EL (cell line): ENCODE results near the gene BCL6B.
A peak's percentile ranks its signal among the peaks of the same experiment; 100 is the strongest.
"Not testable (repeated sequence)": the region's sequence is repeated elsewhere in the genome, so short reads cannot be mapped to it uniquely, and the experiment has no call there.

Experiments
- DNase-seq: peaks from one replicate; pipeline ENCODE4 v3.0.0-alpha.2; 2016

The BCL6B gene

DNA sequence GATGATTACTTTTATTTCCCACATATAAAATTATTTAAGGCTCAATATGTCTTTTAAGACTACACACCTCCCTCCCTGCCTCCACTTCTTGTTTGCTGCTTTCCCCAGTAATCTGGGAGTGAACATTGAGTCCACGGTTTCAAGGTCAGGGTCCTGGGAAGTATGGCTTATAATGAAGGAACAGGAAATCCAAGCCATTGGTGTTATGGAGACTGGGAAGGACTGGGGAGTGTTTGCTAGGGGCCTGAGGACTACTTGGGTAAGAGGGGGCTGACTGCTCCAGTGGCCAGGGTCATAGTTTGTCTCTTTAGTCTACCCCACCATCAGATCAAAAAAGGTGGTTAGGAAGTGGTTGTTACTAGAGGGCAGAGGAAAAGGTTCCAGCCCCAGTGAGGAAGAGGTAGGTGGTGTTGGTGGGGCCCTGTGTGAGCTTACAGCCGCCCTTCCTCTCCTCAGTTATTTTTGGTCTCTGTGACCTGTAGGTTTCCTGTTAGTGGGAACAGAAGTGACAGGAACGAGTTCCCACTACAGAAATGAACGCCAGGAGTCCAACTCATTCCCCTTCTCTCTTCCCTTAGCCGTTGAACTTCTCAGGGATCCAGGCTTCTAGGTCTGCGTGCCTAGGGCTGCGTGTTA lies 12.2 kb downstream of the BCL6B start:
- no peak for DNase-seq

DNA sequence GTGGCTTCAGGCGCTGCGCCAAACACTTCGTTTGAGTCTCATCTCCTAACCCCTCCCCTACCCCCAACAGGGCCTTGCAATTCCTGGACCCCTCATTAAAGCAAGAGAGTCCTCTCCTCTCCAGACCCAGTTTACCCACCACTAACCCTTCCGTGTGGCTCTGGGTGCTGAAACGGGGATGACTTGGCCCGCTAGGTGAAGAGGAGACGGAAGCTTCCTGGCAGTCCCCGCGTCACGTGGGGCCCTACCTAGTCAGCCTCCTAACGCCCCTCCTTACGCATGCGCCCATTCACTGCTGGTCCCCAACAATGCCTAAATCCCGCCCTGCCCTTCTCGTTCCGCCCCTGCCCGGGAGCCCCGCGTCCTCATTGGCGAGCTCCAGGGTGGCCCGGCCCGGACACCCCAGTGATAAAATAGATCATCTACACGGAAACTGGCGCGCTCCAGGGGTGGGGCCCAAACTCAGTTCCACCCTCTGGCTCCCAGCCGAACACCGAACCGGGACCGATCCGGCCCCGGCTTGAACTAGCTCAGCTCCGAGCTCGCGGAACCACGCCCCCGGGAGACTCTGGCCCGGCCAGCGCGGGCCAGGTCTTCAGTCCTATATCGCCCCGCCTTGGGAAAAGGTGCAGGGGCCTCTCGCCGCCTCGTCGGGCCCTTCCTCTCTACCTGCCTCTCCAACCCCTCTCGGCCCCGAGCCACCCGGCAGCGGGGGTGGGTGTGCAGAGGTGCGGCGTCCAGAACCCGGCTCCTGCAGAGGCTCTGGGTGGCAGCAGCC lies 12.9 kb downstream of the BCL6B start, which contains the start of gene SLC16A13:
Gene SLC16A13, plus strand, starts transcription at position 425 of the 778 bp plus-strand sequence. CDS start 368 bp downstream, outside the sequence.
- DNase-seq, result peak; percentile 98

DNA sequence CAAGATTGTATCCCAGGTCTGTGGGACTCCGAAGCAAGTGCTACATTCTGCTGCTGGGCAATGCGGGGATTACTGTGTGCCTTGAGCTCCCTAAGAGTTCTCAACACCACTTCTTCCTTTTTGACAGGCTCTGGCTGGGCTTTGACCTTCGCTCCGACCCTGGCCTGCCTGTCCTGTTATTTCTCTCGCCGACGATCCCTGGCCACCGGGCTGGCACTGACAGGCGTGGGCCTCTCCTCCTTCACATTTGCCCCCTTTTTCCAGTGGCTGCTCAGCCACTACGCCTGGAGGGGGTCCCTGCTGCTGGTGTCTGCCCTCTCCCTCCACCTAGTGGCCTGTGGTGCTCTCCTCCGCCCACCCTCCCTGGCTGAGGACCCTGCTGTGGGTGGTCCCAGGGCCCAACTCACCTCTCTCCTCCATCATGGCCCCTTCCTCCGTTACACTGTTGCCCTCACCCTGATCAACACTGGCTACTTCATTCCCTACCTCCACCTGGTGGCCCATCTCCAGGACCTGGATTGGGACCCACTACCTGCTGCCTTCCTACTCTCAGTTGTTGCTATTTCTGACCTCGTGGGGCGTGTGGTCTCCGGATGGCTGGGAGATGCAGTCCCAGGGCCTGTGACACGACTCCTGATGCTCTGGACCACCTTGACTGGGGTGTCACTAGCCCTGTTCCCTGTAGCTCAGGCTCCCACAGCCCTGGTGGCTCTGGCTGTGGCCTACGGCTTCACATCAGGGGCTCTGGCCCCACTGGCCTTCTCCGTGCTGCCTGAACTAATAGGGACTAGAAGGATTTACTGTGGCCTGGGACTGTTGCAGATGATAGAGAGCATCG lies 15.4 kb downstream of the BCL6B start:
- DNase-seq, result no peak

DNA sequence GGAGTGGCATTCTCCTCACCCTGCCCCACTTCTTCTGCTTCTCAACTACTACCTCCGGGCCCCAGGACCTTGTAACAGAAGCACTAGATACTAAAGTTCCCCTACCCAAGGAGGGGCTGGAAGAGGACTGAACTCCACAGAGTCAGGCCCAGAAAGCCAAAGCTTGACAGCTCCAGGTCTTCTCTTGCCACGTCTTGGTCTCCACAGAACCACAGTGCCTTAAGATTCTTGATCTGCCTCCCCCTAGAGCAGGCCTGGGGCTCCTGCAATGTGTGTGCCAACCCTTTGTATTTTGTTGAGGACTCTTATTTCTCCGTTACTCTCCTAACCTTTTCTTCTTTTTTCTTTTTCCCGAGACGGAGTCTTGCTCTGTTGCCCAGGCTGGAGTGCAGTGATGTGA lies 17.0 kb downstream of the BCL6B start:
- DNase-seq, result no peak

DNA sequence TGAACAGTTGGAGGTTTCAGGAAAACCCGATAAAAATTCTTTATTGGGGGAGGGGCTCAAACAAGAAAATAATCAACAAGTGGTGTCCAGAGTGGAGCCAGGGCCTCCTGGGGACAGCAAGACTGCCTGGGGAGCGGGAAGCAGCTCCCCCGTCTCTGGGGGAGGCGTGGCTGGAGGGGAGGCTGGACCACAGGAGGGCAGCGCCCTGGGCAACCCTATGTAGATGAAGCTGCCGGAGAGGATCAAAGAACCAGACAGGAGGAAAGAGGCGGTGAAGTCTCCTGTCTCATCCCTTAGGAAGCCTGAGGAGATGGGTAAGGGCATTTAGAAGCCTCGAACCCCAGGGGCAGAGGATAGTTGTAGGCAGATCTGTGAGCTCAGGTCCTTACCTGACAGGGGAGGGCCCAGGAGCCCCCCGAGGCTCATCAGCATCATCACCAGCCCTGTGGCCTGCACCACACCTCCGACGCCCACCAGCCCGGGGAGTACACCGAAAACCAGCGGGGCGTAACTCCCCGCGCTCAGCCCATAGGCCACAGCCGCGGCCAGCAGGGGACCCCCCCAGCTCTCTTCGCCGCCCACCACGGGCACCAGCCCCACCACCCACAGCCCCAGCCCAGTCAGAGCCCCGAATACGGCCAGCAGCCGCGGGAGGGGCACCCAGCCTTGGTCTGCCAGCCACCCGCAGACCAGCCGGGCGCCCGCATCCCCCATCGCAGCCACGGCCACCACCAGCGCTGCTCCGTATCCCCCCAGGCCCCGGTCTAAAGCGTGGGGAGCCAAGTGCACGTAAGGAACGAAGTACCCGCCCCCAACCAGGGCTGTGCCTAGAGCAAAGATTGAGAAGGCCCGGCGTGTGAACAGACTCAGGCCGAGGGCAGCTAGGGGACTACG lies 19.0 kb downstream of the BCL6B start:
- DNase-seq, result no peak

DNA sequence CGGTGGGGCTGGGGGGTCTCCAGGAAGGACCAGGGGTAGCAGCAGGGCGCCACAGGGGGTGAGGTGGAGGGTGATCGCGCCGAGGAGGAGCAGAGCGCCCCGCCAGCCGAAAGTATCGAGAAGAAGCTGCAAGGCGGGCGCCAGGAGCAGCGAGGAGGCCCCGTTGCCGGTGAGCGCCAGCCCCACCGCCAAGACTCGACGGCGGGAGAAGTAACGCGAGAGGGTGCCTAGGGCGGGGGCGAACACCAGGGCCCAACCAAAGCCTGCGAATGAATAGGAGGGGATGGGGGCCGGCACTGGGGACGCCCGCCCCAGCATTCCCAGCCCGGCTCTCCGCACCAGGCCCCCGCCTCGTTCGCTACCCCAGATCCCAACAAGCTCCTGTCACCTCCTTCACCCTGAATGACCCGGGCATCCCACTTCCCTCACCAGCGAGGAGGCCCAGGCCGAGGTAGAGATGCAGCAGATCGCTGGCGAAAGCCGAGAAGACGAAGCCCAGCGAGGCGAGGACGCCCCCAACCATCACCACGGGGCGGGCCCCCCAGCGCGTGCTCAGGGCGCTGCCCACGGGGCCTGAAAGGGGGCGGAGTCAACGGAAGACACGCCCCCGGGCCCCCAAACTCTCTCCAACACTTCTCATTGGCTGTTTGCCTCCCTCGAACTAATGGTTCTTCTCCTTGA lies 19.8 kb downstream of the BCL6B start:
- no peak for DNase-seq

DNA sequence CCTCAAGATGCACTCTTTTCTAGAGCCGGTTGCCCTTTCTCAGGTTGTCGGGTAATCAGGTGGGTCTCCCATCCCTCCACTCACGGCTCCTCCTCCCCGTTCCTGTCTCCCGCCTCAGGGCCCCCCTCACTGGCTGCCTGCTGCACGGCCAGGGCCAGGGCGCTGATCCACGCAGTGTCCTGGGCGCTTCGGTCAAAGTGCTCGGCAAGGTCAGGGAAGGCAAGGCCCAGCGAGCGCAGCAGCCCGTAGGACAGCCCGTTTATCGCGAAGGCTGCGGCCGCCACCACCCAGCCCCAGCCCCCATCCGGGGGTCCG lies 20.3 kb downstream of the BCL6B start:
- DNase-seq, result no peak

DNA sequence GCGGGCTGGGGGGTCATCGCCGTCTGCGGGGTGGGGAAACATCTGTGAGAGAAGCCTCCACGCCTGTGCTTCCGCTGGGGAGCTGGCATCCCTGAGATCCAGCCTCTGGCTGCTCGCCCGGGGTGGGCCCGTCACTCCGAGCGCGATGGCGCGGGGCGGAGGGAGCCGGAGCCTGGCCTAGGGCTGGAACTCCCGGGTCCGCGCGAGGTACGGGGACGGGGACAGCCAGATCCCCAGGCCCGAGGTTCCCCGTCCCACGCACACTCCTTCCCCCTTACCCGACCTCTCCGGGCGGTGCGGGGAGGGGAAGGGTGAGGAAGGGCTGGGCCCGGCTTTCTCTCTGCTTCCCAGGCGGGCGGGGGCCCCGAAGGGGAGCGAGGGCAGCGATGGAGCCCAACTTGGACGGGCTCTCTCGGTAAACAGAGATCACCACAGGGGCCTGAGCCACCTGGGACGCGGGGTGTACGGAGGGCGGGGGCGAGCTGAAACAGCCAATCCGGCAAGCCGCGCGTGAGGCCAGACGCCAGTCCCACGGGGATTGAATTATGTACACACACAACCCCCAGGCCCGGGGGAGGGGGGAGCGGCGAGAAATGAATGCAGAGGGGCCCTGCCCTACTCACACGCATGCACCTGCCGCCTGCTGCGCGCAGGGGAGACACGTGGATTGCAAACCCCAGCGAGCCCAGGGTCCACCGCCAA lies 20.8 kb downstream of the BCL6B start, which contains the start of gene SLC16A11:
Gene SLC16A11, minus strand, starts transcription at position 596 of the 702 bp plus-strand sequence. Its CDS starts 579 bp downstream, at position 17.
- DNase-seq, result no peak

DNA sequence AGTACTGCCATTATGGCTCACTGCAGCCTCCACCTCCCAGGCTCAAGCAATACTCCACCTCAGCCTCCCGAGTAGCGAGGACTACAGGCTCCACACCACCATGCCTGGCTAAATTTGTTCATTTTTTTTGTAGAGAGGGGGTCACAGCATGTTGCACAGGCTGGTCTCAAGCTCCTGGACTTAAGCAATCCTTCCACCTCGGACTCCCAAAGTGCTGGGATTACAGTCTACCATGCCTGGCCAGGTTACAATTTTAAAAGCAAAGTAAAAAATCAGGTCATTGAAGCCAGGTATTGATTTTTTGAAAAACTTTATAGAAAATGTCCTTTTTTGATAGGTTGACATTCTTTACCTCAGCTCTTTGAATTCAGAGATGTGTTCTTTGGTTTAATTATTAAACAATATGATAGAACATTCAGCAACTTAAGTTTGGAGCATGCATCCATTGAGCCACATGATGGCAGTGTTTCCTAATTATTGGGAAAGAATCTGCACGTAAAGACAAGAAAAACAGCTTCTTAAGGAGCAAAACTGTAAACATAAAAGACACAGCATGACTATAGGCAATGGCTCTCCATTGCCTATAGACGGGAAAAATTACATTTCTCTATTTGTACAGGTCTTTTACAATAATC lies 22.8 kb downstream of the BCL6B start:
- DNase-seq, result peak; percentile 73

DNA sequence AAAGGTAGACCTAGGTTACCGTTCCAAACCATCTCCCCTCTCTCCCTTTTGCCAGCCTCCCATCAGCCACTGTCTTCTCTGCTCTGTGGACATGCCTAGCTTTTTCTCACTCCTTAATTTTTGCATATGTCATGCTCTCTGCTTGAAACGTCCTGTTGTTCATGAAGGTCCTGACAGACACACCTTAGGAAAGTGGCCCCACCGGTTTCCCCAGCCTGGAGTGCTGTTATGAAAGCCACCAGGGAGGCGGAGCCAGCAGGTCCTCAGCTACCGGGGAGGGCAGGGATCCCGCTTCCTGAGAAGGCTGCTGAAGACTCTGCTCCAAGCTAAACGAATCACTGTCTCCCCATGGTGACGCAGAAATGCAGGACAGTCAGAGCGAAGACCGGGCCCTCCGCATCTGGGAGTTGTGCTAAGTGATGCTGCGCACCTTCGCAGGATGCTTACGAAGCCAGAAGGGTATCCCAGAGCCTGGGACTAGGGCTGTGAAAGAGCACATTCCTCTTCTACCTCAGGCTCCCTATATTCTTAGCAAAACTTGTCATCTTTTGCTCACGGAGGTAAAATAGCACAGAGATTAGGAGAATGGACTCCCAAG lies 23.4 kb downstream of the BCL6B start:
- no peak for DNase-seq

DNA sequence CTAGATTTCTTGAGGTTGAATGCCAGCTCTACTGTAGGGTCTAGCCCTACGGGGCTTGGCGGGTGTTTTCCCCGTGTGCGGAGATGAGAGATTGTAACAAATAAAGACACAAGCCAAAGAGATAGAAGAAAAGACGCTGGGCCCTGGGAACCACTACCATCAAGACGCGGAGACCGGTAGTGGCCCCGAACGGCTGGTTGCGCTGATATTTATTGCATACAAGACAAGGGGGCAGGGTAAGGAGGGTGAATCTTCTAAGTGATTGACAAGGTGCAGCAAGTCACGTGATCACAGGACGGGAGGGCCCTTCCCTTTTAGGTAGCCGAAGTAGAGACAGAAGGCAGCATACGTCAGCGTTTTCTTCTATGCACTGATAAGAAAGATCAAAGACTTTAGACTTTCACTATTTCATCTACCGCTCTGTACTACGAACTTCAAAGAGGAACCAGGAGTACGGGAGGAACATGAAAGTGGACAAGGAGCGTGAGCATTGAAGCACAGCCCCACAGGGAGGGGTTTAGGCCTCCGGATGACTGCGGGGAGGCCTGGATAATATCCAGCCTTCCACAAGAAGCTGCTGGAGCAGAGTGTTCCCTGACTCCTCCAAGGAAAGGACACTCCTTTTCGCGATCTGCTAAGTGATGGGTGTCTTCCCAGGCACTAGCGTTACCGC lies 24.0 kb downstream of the BCL6B start:
- DNase-seq, result not testable (repeated sequence)

DNA sequence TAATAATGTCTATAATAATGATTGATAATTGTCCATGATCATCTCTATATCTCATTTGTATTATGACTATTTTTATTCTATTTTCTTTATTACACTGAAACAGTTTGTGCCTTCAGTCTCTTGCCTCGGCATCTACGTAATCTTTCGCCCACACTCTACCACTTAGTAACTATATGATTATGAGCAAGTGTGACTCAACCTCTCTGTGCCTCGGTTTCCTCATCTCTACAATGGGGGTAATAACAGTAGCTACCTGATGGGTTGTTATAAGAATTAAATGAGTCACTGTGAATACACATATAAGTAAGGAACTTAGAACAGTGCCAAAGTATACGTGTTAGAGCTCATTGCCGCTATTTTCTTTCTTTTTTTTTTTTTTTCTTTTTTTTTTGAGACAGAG lies 24.7 kb downstream of the BCL6B start:
- no peak for DNase-seq

DNA sequence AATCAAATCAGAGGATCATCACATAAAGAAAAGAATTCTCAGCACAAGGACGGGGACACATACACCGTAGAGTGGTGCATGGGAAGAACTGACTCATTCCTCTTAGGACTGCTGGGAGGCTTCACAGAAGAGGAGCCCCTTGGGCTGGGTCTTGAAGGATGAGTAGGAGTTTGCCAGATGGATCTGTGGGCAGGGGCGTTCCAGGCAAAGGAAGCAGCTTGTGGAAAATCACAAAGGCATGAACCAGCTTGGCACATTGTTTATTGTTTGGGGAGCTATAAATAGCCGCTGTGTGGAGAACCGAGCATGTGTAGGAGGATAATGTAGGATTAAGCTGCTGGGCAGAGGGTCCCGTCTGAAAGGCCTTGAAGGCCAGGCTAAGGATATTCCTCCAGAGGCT lies 26.1 kb downstream of the BCL6B start:
- no peak for DNase-seq

DNA sequence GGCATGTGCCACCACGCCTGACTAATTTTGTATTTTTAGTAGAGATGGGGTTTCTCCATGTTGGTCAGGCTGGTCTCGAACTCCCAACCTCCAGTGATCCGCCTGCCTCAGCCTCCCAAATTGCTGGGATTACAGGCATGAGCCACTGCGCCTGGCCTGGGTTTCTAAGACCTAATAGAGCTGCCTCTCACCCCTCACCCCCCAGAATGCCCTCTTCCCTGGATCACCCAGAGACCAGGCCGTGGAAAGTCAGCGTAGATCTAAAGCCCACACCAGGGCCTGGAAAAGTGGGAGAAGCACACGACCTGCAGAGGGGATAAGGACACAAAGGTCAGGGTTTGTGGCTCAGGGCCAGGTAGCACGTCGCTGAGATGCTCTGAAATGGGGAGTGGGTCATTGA lies 27.7 kb downstream of the BCL6B start:
- not testable (repeated sequence) for DNase-seq

DNA sequence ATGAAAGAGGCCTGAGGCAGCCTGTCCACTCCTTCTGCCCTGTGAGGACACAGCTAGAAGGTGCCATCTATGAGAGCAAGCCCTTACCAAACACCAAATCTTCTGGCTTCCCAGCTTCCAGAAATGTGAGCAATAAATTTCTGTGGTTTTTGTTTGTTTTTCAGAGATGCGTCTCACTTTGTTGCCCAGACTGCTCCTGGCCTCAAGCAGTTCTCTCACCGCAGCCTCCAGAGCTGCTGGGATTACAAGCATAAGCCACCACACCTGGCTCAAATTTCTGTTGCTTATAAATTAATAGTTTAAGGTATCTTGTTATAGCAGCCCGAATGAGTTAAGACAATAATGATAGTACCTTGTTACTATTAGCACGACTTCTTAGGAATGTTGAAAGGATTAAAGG lies 33.5 kb downstream of the BCL6B start:
- peak; percentile 59 for DNase-seq

DNA sequence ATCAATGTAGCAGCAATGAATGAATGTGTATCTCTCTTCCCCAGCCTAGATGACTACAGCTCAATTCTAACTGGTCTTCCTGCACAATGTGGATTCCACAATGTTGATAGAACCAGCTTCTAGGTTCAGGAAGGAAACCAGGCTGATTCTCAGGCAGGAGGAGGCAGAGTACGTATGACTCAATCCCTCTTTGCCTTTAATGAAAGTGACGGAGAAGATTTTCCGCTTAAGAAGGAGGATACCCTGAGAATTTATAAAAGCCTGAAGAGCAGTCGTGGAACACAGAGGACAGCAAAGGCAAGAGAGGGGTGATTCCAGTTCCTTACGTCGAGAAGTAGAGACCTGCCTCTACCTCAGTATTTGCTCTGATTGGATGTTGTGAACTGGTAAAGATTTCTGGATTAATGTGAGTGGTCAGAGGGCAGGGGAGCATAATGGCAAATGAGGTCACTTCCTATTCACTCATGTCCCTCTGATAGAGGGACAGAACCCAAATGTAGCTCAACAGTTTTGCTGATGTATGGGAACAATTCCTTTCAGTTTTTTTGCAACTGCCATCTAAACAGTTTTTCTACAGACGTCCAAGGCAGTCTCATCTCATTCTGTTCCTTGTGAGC lies 36.1 kb downstream of the BCL6B start:
- no peak for DNase-seq

DNA sequence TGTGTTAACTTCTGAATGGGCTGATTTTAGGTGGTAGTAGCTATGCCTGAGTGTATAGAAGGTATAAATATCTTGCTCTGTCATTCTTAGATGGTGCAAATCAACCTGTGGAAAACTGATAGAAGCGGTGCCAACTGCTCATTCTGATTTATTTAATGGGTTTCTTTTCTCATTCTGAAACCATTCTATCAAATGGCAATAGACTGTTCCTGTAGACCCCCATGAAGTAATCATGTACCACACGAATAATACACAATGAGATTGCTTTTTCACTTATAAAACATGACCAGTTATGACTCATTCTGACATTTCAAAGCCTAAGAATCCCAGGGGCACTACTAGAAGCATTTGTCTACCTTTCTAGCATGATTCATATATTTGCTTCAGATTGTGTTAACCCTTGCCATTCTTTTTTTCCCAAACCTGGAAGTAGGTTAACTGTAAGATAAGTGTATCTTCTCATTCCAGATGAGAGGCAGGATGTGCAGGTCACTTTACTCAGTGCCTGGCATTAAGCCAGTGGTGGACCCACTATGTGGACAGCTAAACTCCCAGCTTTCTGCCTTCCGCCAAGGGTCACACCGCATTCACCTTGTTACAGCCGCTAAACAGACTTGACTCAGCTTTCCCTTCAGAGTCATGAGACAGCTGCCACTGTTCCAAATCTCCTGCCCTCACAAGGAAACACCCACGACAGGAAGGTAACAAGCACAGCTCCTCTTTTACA lies 37.5 kb downstream of the BCL6B start:
- DNase-seq, result peak; percentile 60

DNA sequence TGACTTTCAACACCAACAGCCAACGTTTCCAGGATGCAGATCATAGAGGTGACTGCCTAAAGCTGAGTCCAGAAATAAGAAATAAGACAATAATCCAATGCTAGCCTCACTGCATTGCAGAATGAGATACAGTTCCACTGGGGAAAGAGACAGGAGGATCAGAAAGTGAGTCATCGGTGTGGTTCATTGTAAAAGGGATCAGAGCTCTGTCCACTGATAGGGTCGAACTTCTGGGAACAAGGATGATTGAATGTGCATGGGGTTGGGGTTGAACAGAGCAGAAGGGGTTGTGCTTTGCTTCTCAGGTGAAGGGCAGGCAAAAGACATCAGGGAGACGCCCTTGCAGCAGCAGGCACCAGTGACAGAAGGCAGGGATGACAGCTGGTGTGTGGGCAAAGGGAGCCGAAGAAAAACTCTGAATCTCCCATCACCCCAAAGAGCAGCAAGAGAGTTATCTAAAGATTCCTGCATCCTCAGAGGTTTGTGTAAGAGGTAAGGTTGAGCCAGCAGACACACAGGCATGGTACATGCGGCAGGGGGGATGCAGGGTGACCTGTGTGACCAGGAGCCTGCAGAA lies 40.8 kb downstream of the BCL6B start:
- DNase-seq, result no peak
